Peyer's patch (tissue), 4 donors: ENCODE data around the gene ZBTB22. TPM values are rescaled to one million over a fixed set of nuclear protein-coding genes. Genes with fewer than 3 reads are reported as not detected.

Experiments used
- DNase-seq, 3 donors: peaks; one replicate each; pipeline ENCODE4 v3.0.0-alpha.2; 2017 to 2019
- H3K27ac ChIP-seq, 4 donors: fragments of 200-600 bp; sonication (generic); one replicate each; pipeline ENCODE4 v1.5.1; 2016 to 2019
- H3K27me3 ChIP-seq, 2 donors: fragments of 200-600 bp; sonication (generic); one replicate each; pipeline ENCODE4 v1.5.1; 2019
- H3K36me3 ChIP-seq, 3 donors: fragments of 200-600 bp; sonication (generic); one replicate each; pipeline ENCODE4 v1.5.1; 2016 to 2019
- H3K4me1 ChIP-seq, 4 donors: fragments of 200-600 bp; sonication (generic); one replicate each; pipeline ENCODE4 v1.5.1; 2016 to 2019
- H3K4me3 ChIP-seq, 4 donors: fragments of 200-600 bp; sonication (generic); 1 replicate in 3 of 4; 2 replicates in 1 of 4; pipeline ENCODE4 v1.5.1; 2016 to 2019; ENCODE audit warnings: mild to moderate bottlenecking in 1 of 4
- H3K9me3 ChIP-seq, 4 donors: fragments of 200-600 bp; sonication (generic); one replicate each; pipeline ENCODE4 v1.5.1; 2016 to 2019; ENCODE audit warnings: mild to moderate bottlenecking in 1 of 4
- CTCF ChIP-seq, 6 experiments: fragments of 450-650 bp in 4 of 6; fragments of 200-600 bp in 2 of 6; sonication (generic) in 1 of 6; IDR thresholded peaks; one replicate each; pipeline ENCODE4 v1.5.1; 2017 to 2019; ENCODE audit warnings: antibody characterized with exemption in 6 of 6, mild to moderate bottlenecking in 3 of 6, moderate library complexity in 1 of 6
- POLR2A ChIP-seq, 2 donors: fragments of 450-650 bp; IDR thresholded peaks; one replicate each; pipeline ENCODE4 v1.5.1; 2017; ENCODE audit warnings: antibody characterized with exemption in 2 of 2, mild to moderate bottlenecking in 2 of 2, moderate library complexity in 2 of 2
- total RNA-seq, 4 donors: library from RNA; depleted of rRNA; stranded (reverse); fragments of >200 nt; gene quantifications; one replicate each; pipeline ENCODE4 v1.1.0, GENCODE V29; 2016

Gene ZBTB22
- total RNA-seq, 4 donors from 2014 or later: 11.6 to 27.6 (median 20.2) TPM

GRCh38 chr6:33271468-33272274, 45.9 kb downstream of the ZBTB22 start, which contains the start of the genes RPS18 and VPS52:
Gene RPS18 (plus strand): TSS chr6:33272075. CDS start chr6:33272120, 45 bp downstream.
Gene VPS52 (minus strand): TSS chr6:33271876. CDS start chr6:33271675, 201 bp downstream.
- no peaks in the 10 kb centered on the region for H3K9me3 ChIP-seq
- H3K27ac ChIP-seq: peak within 1 kb of the TSS; percentile 83 to 95 (median 90)
- DNase-seq: peak; percentile 90 to 98 (median 96)
- H3K36me3 ChIP-seq: peaks cover 0 to 54% (median 0%) of the 10 kb centered on the region in 3 donors
- no peaks in the 10 kb centered on the region for H3K27me3 ChIP-seq
- peaks cover 0 to 57% (median 18%) of the 10 kb centered on the region in 4 donors for H3K4me1 ChIP-seq
- peak within 1 kb of the TSS; percentile 65 to 77 (median 70) for H3K4me3 ChIP-seq
- TF ChIP-seq POLR2A (IDR thresholded peaks at IDR 0.05) (peak; percentile 90 to 96), CTCF (IDR thresholded peaks at IDR 0.05) (peak in 1 of 6 experiments; percentile 2)

GRCh38 chr6:33271117-33271467, 46.5 kb downstream of the ZBTB22 start:
- Histone ChIP-seq H3K4me1 (peaks cover 0 to 51% (median 13%) of the 10 kb centered on the region in 4 donors), H3K4me3 (peak overlapping the region; percentile 65 to 77 (median 70)), H3K27me3 (no peaks in the 10 kb centered on the region), H3K9me3 (no peaks in the 10 kb centered on the region), H3K36me3 (peaks cover 0 to 56% (median 0%) of the 10 kb centered on the region in 3 donors), H3K27ac (peak overlapping the region; percentile 83 to 95 (median 90))
- no peak for DNase-seq
- TF ChIP-seq POLR2A (IDR thresholded peaks at IDR 0.05): no peak
- TF ChIP-seq CTCF (IDR thresholded peaks at IDR 0.05): peak in 1 of 6 experiments; percentile 13

Other genes starting within 250 kb of the ZBTB22 start
- 10 to 100 TPM; 14.6 to 70.1 (median 50.4) TPM for gene HLA-DPA1, start 244.1 kb downstream of the ZBTB22 start, total RNA-seq
- 100 to 1,000 TPM in 1 of 4 donors, 10 to 100 TPM in 2, 1 to 10 TPM in 1; 9.5 to 104 (median 19.7) TPM for gene HLA-DPB1, start 241.8 kb downstream of the ZBTB22 start, total RNA-seq
- 1 to 10 TPM in 1 of 4 donors, under 1 TPM in 2, not detected in 1; 0.18 to 2.5 (median 0.54) TPM for gene COL11A2, start 125.3 kb downstream of the ZBTB22 start, total RNA-seq
- gene RXRB, start 117.1 kb downstream of the ZBTB22 start, total RNA-seq: 10 to 100 TPM; 23.1 to 56.7 (median 36.6) TPM
- gene SLC39A7, start 116.9 kb downstream of the ZBTB22 start, total RNA-seq: 10 to 100 TPM; 33.8 to 99.0 (median 55.0) TPM
- gene HSD17B8, start 113.1 kb downstream of the ZBTB22 start, total RNA-seq: 10 to 100 TPM; 26.4 to 58.0 (median 44.0) TPM
- 10 to 100 TPM; 18.2 to 38.0 (median 20.7) TPM for gene RING1, start 109.2 kb downstream of the ZBTB22 start, total RNA-seq
- 100 to 1,000 TPM in 2 of 4 donors, 10 to 100 TPM in 2; 56.7 to 132 (median 95.8) TPM for gene VPS52, start 45.9 kb downstream of the ZBTB22 start, total RNA-seq
- gene RPS18, start 45.7 kb downstream of the ZBTB22 start, total RNA-seq: 1,000 to 10,000 TPM in 2 of 4 donors, 100 to 1,000 TPM in 2; 697 to 1,875 (median 903) TPM
- 10 to 100 TPM in 3 of 4 donors, 1 to 10 TPM in 1; 8.3 to 33.1 (median 28.5) TPM for gene B3GALT4, start 40.6 kb downstream of the ZBTB22 start, total RNA-seq
- 100 to 1,000 TPM in 1 of 4 donors, 10 to 100 TPM in 3; 22.1 to 102 (median 34.3) TPM for gene WDR46, start 28.5 kb downstream of the ZBTB22 start, total RNA-seq
- gene PFDN6, start 28.1 kb downstream of the ZBTB22 start, total RNA-seq: 10 to 100 TPM; 12.4 to 24.8 (median 14.4) TPM
- 10 to 100 TPM; 15.4 to 89.1 (median 39.4) TPM for gene RGL2, start 18.8 kb downstream of the ZBTB22 start, total RNA-seq
- gene TAPBP, start 3.7 kb downstream of the ZBTB22 start, total RNA-seq: 100 to 1,000 TPM in 3 of 4 donors, 10 to 100 TPM in 1; 73.4 to 324 (median 204) TPM
- 10 to 100 TPM; 40.1 to 86.6 (median 45.9) TPM for gene DAXX, start 5.2 kb upstream of the ZBTB22 start, total RNA-seq
- 10 to 100 TPM; 10.9 to 28.1 (median 18.3) TPM for gene KIFC1, start 74.1 kb upstream of the ZBTB22 start, total RNA-seq
- gene PHF1, start 93.3 kb upstream of the ZBTB22 start, total RNA-seq: 10 to 100 TPM; 46.8 to 86.1 (median 77.3) TPM
- gene CUTA, start 100.4 kb upstream of the ZBTB22 start, total RNA-seq: 100 to 1,000 TPM in 2 of 4 donors, 10 to 100 TPM in 2; 43.7 to 134 (median 96.2) TPM
- 10 to 100 TPM in 3 of 4 donors, 1 to 10 TPM in 1; 5.4 to 42.1 (median 15.0) TPM for gene SYNGAP1, start 102.3 kb upstream of the ZBTB22 start, total RNA-seq
- 1 to 10 TPM in 2 of 4 donors, under 1 TPM in 1, not detected in 1; 0.70 to 5.0 (median 2.6) TPM for gene ZBTB9, start 136.8 kb upstream of the ZBTB22 start, total RNA-seq